Nucleus accumbens (tissue), 56 donors: ENCODE data around the gene GALNT16.
"Not testable (repeated sequence)": the region's sequence is repeated elsewhere in the genome, so short reads cannot be mapped to it uniquely, and the experiment has no call there.

Source experiments
- DNase-seq, 56 donors: peaks; one replicate each; lab custom pipeline; 2025; lab: John Stamatoyannopoulos, UW

Gene GALNT16

DNA sequence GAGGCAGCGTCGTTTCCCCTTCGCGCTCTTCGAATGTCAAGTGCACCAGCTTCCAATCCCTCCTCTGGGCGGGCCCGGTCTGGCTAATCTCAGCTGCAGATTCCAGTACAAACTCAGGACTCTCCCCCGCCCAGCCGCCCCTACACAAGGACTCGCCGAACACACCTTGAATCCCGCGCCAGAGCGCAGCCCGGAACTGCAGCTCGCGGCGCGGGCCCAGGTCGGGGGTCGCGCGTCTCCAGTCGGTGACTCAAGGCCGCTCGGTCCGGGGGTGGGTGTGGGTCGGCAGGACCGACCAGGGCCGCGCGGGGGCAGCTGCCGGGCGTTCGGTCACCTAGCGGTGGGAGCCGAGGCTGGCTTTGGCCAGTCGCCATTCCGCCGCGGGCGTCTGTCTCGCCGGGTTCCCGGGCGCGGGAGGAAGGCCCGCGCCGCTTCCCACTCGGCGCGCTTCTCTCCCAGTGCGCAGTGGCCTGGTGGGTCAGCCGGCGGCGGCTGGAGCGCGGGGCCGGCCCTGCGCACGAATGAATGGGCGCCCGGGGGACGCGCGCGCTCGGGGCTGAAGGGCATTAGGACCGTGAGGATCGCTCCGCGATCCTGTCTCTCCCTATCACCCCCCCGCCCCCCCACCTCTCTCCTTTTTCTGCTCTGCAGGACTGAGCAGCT, at the start of gene GALNT16:
GALNT16 (plus strand) TSS at position 632 of the 663 bp plus-strand sequence. CDS start 133 bp downstream, outside the sequence.
- peak in 22 of 56 donors; percentile 5 to 57 (median 34) for DNase-seq

- no peak for DNase-seq
Measured at GRCh38 chr14:69214393-69214792, 45.6 kb upstream of the GALNT16 start.

- not testable (repeated sequence) for DNase-seq
Measured at GRCh38 chr14:69217663-69218062, 42.3 kb upstream of the GALNT16 start.

- DNase-seq = no peak
Measured at GRCh38 chr14:69224946-69225345, 35.0 kb upstream of the GALNT16 start.

- DNase-seq = no peak
Measured at GRCh38 chr14:69226178-69226577, 33.8 kb upstream of the GALNT16 start.

- DNase-seq = no peak
Measured at GRCh38 chr14:69226736-69227135, 33.2 kb upstream of the GALNT16 start.

GRCh38 chr14:69231486-69231885, 28.5 kb upstream of the GALNT16 start:
- no peak for DNase-seq

GRCh38 chr14:69232388-69232787, 27.6 kb upstream of the GALNT16 start:
- no peak for DNase-seq

- DNase-seq = no peak
Measured at GRCh38 chr14:69234106-69234505, 25.9 kb upstream of the GALNT16 start.

- no peak for DNase-seq
Measured at GRCh38 chr14:69235708-69236107, 24.2 kb upstream of the GALNT16 start.

- DNase-seq = no peak
Measured at GRCh38 chr14:69237142-69237541, 22.8 kb upstream of the GALNT16 start.

GRCh38 chr14:69237584-69237983, 22.4 kb upstream of the GALNT16 start:
- no peak for DNase-seq

DNA sequence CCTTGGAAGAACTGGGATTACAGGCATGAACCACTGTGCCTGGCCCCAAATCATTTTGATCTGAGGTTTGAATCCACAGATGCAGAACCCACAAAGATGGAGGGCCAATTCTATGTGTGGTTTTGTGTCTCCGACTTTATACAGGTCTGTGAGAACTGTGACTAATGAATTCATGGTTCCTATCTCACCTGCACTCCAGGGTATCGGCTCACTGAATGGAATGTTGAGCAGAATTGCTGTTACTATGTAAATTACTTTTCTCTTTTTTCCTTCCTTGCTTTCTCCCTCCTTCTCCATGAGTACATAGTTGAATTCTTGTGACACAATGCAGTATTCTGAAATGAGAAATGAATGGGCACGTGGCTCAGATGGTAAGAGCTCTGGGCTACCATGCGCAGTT, 21.1 kb upstream of the GALNT16 start:
- no peak for DNase-seq

DNA sequence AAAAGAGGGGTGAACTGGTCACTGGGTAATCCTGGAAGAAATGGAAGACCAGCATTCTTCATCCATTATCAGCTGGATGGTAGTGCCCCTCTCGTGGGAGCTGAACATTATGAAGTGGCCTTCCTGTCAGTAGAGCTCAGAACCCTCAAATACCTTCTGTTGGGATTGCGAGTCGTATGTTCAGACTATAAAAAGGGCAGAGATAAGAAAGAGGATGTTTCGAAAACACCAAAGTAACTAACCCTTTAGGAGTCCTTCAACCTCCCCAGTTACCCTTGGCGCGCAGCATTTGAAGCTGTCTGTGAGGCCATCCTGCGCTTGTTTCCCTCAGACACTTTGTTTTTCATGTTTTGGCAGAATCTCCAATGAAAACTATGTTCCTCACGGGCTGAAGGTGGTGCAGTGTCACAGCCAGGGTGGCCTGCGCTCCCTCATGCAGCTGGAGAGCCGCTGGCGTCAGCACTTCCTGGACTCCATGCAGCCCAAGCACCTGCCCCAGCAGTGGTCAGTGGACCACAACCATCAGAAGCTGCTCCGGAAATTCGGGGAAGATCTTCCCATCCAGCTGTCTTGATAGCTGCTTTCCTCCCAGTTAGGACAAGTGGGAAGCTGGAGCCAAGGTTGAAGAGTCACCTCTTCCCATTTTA, 19.3 kb upstream of the GALNT16 start:
- DNase-seq = no peak

- DNase-seq = no peak
Measured at GRCh38 chr14:69241577-69241976, 18.4 kb upstream of the GALNT16 start.

- DNase-seq = peak in 28 of 56 donors; percentile 7 to 75 (median 26)
Measured at GRCh38 chr14:69242311-69243224, 17.4 kb upstream of the GALNT16 start.

- peak in 3 of 56 donors; percentile 6 to 39 (median 13) for DNase-seq
Measured at GRCh38 chr14:69244946-69245345, 15.0 kb upstream of the GALNT16 start.

GRCh38 chr14:69246331-69246730, 13.6 kb upstream of the GALNT16 start:
- DNase-seq = no peak

GRCh38 chr14:69247676-69248440, 12.1 kb upstream of the GALNT16 start:
- no peak for DNase-seq

DNA sequence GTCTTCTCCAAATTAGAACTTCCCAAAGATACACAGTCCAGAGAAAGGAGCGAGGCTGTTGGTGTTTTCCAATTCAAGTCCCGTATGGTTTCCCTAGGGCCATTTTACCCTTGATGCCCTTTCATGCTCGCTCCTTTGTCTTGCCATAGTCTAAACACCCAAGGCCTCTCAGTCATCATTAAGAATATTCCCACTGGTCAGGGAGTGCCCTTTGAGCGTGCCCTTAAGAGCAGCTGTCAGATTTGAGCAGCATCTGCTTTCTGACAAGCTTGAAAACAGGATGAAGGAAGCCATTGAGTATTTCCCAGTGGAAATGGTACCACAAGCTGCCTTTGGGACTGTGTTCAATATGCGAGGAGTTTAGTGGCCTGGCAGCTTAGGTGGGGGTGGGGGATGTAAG, 10.4 kb upstream of the GALNT16 start:
- DNase-seq = no peak
